ENCODE data around the gene PLPPR5. TPM values are rescaled to one million over a fixed set of nuclear protein-coding genes. Genes with fewer than 3 reads are reported as not detected.

The PLPPR5 gene
- total RNA-seq, 2 experiments from 2014 or later: not detected

GRCh38 chr1:98975113-98975512 is 29.5 kb downstream of the PLPPR5 start:
- POLR2A ChIA-PET: no interaction called here

GRCh38 chr1:98969798-98970490 is 34.7 kb downstream of the PLPPR5 start:
- ChIA-PET CTCF (no interaction called here), POLR2A (no interaction called here)

More at GRCh38 chr1:98975113-98975512, 29.5 kb downstream of the PLPPR5 start:
- CTCF ChIA-PET: interaction anchor here (0.6 kb wide), 1 partner anchor 207 kb away, joined by 3 read pairs; no protein-coding TSS in a partner anchor

GRCh38 chr1:98967122-98967521 is 37.5 kb downstream of the PLPPR5 start:
- ChIA-PET CTCF (interaction anchor here (0.5 kb wide), 1 partner anchor 24 kb away, joined by 3 read pairs; no protein-coding TSS in a partner anchor), POLR2A (no interaction called here)

- ChIA-PET POLR2A (no interaction called here), CTCF (no interaction called here)
Measured at GRCh38 chr1:98965394-98965793, 39.3 kb downstream of the PLPPR5 start.

- ChIA-PET CTCF (no interaction called here), POLR2A (no interaction called here)
Measured at GRCh38 chr1:98964198-98964597, 40.5 kb downstream of the PLPPR5 start.

GRCh38 chr1:98963064-98963758 is 41.5 kb downstream of the PLPPR5 start:
- CTCF ChIA-PET: no interaction called here
- POLR2A ChIA-PET: no interaction called here

GRCh38 chr1:98962156-98962555 is 42.5 kb downstream of the PLPPR5 start:
- POLR2A ChIA-PET: no interaction called here

GRCh38 chr1:98949621-98950020 is 55.0 kb downstream of the PLPPR5 start:
- ChIA-PET POLR2A (no interaction called here), CTCF (no interaction called here)

More at GRCh38 chr1:98962156-98962555, 42.5 kb downstream of the PLPPR5 start:
- CTCF ChIA-PET: no interaction called here

- CTCF ChIA-PET: no interaction called here
- POLR2A ChIA-PET: no interaction called here
Measured at GRCh38 chr1:98949166-98949565, 55.5 kb downstream of the PLPPR5 start.

- POLR2A ChIA-PET: no interaction called here
- CTCF ChIA-PET: no interaction called here
Measured at GRCh38 chr1:98947071-98947470, 57.6 kb downstream of the PLPPR5 start.

- CTCF ChIA-PET: no interaction called here
- POLR2A ChIA-PET: no interaction called here
Measured at GRCh38 chr1:98940722-98941079, 64.0 kb downstream of the PLPPR5 start.

- CTCF ChIA-PET: no interaction called here
- POLR2A ChIA-PET: no interaction called here
Measured at GRCh38 chr1:98940069-98940721, 64.5 kb downstream of the PLPPR5 start.

GRCh38 chr1:98939471-98939870 is 65.2 kb downstream of the PLPPR5 start:
- POLR2A ChIA-PET: no interaction called here
- CTCF ChIA-PET: no interaction called here

- ChIA-PET CTCF (no interaction called here), POLR2A (no interaction called here)
Measured at GRCh38 chr1:98937347-98937746, 67.3 kb downstream of the PLPPR5 start.

- CTCF ChIA-PET: no interaction called here
- POLR2A ChIA-PET: no interaction called here
Measured at GRCh38 chr1:98932184-98932583, 72.5 kb downstream of the PLPPR5 start.

- CTCF ChIA-PET: no interaction called here
Measured at GRCh38 chr1:98931128-98931835, 73.4 kb downstream of the PLPPR5 start.

GRCh38 chr1:98929437-98929836 is 75.2 kb downstream of the PLPPR5 start:
- ChIA-PET CTCF (no interaction called here), POLR2A (no interaction called here)

More at GRCh38 chr1:98931128-98931835, 73.4 kb downstream of the PLPPR5 start:
- POLR2A ChIA-PET: no interaction called here

GRCh38 chr1:98926597-98926996 is 78.1 kb downstream of the PLPPR5 start:
- POLR2A ChIA-PET: no interaction called here
- CTCF ChIA-PET: interaction anchor here (0.8 kb wide), 1 partner anchor 60 kb away, joined by 3 read pairs; no protein-coding TSS in a partner anchor

- CTCF ChIA-PET: no interaction called here
- POLR2A ChIA-PET: no interaction called here
Measured at GRCh38 chr1:98924977-98925376, 79.7 kb downstream of the PLPPR5 start.

- CTCF ChIA-PET: no interaction called here
- POLR2A ChIA-PET: no interaction called here
Measured at GRCh38 chr1:98923667-98924066, 81.0 kb downstream of the PLPPR5 start.

GRCh38 chr1:98921817-98922216 is 82.8 kb downstream of the PLPPR5 start:
- ChIA-PET POLR2A (no interaction called here), CTCF (no interaction called here)

Measured in activated CD8-positive, alpha-beta memory T cell treated with anti-CD3 and anti-CD28 coated beads for 36 hours (primary cell).